Fibroblast of villous mesenchyme (primary cell): ENCODE measurements around the gene ABCD3. TPM values are rescaled to one million over a fixed set of nuclear protein-coding genes. Genes with fewer than 3 reads are reported as not detected.

ENCODE experiments used
- DNase-seq: peaks from one replicate; pipeline ENCODE4 v3.0.0-alpha.2; 2010; ENCODE audit warnings: low read depth
- H3K4me3 ChIP-seq: 2 replicates; pipeline ENCODE4 v1.5.1; 2011; ENCODE audit warnings: low read depth, mild to moderate bottlenecking, low read length
- total RNA-seq: library from RNA; depleted of rRNA; stranded (reverse); fragments of >200 nt; gene quantifications from 2 replicates; pipeline ENCODE4 v1.2.3, GENCODE V29; 2012
- TF ChIP-seq, protein P1 (sequence below): IDR thresholded peaks from 2 replicates; pipeline ENCODE4 v1.5.1; 2012; ENCODE audit warnings: low read depth, mild to moderate bottlenecking, low read length; ENCODE audit not compliant: insufficient read depth

Gene ABCD3
- total RNA-seq, 1 donor: 44.0 TPM

DNA sequence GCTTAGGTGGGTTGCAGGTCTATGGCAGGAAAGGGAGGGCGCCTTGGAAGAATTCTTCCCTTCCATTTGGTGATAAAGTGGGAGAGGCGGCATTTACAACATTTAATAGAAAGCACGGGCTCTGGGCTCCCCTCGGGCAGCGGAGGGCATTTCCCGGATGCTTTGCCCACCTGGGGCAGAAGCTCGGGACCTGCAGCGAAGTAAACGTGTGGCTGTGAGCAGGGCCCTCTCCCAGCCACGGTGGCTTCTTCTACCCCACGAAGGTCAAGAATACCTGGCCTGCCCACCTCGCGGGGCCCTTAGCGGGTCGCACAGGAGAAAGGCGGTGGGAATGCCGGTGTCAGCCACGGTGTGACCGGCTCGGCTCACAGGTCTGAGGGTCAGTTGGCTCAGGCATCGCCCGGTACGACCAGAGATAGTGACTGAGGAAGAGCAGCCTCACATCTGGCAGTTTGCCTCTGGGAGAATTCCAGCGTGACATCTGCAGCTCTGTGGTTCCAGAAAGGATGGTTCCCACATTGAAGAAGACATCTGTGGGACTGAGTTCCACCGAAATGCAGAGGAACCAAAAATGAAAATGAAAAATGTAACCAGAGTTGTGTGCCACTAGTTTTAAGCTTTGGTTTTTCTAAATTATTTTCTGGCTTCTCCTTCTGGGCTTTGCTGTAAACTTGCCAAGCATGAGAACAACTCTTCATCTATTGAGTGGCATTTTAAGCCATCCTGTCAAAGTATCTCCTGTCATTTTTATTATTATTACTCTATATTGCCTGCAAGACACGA, 124.1 kb downstream of the ABCD3 start:
- TF ChIP-seq, protein P1, sequence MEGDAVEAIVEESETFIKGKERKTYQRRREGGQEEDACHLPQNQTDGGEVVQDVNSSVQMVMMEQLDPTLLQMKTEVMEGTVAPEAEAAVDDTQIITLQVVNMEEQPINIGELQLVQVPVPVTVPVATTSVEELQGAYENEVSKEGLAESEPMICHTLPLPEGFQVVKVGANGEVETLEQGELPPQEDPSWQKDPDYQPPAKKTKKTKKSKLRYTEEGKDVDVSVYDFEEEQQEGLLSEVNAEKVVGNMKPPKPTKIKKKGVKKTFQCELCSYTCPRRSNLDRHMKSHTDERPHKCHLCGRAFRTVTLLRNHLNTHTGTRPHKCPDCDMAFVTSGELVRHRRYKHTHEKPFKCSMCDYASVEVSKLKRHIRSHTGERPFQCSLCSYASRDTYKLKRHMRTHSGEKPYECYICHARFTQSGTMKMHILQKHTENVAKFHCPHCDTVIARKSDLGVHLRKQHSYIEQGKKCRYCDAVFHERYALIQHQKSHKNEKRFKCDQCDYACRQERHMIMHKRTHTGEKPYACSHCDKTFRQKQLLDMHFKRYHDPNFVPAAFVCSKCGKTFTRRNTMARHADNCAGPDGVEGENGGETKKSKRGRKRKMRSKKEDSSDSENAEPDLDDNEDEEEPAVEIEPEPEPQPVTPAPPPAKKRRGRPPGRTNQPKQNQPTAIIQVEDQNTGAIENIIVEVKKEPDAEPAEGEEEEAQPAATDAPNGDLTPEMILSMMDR: no peak
- H3K4me3 ChIP-seq: peak overlapping the region; percentile 69
- DNase-seq: peak; percentile 89

DNA sequence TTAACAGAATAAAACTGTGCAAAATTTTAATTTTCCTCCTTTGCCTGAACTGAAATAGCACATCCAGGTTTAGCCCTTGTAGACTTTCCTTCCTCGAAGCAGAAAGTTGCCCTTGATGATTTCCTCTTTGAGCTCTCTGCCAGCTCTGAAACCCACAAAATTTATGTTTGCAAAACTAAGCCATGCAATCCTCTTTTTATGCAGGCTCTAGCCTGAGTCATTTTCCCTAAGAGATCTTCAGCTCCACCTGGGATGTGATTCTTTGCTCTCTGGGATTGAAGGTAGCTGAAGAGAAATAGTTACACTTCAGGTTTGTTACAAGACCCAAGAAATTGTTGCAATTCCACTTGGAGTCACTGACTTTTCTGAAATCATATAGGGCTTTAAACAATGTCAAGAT, 124.8 kb downstream of the ABCD3 start:
- peak overlapping the region; percentile 69 for H3K4me3 ChIP-seq
- TF ChIP-seq, protein P1: no peak
- DNase-seq: peak; percentile 82

DNA sequence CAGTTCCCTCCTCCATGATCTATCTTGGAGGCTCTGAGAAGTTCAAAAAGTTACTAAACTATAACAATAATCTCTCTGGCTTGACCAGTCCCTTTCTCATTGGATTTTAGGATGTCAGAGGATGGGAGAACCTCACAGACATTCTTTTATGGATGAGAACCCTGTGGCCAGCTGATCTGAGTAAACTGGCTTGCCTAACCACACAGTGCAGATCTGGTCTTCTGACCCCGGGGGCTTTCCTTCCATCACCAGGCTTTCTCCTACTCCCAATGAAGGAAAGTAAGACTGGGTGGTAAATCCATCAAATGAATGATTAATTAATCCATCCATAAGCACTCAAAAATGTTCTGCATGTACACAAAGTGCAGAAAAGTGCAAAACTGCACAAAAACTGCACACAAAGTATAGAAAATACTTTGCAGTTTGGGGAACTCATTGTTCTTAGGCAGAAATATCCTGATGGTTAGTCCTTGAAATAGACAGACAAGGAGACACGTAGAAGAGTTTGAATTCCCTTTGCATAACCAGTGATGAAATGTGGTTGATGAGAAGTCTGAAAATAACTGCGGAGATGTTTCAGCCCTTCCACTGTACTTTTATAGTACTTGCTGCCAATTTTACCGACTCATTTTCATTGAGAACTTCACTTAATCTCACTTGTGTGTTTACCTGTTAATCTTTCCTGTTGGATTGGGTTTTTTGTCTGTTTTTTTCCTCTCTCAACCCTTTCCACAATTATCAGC, 125.9 kb downstream of the ABCD3 start:
- peak overlapping the region; percentile 69 for H3K4me3 ChIP-seq
- TF ChIP-seq, protein P1: no peak
- DNase-seq: peak; percentile 93

DNA sequence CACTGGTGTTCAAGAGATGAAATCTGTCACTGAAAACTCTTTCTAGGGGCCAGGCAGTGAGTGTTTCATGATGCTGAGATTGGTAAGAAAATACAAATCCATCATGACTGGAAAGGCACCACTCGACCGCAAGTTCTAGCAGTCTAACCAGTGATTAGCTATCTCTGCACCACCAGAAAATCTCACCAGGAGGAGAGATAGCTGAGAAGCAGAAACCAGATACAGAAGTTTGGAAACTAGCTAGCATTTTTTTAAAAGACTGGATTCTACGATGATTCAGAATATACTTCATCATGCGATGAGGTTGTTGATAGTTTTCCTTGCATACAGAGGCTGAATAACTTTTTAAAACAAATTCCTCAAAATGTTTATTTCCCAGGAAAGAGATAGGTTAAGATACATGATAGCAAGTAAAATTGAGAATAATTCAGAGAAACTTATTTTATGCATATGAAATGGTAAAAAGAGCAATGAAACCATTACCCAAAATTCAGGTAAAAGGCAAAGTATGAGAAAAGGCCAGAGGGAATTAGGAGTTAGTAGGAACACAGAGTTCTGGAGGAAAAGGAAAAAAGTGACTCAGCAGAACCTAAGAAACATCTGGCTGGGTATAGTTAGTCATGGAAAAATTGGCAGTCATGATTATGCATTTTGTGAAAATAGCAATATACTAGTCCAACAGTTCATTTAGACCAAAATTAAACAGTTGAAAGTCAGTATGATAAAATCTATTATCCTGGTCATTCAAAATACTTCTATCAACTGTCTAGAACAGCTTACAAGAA, 126.7 kb downstream of the ABCD3 start:
- DNase-seq: peak; percentile 92
- TF ChIP-seq, protein P1: peak; percentile 28
- peak overlapping the region; percentile 69 for H3K4me3 ChIP-seq

DNA sequence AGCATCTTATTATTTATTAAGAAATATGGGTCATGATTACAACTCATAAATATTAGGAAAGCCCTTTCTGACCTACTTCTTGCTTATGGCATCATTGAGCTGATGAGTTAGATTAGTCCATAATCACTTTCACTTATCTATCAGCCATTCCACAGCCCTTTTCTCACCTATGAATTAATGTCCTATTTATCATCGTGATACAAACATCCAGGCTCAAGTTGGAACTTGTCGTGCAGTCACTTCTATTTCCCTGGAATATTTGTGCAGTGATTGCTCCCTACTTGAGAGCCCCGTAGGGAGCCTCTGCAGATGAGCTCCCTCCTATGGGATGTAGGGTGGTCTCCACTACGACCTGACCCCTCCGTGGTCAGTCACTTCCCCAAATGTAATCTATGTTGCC, 131.5 kb downstream of the ABCD3 start:
- peak; percentile 14 for DNase-seq
- H3K4me3 ChIP-seq: no peak overlapping the region
- TF ChIP-seq, protein P1: no peak

DNA sequence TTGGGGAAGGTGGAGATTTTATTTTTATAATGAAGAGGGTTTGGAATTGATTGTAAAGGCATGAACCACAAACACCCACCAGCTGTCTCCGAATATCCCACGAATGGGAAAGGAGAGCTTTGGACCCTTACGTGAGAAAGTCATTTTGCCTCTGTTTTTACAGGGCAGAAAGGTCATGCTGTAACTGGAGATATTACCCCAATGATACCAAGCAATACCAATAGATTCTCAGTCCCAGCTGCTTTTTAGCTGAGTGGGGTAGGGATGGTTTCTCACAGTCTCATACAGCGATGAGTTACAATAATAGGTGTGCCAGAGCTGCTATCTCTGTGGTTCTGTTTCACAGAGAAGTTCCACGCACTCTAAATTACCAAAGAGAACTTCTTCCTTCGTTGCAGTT, 132.2 kb downstream of the ABCD3 start:
- TF ChIP-seq, protein P1: no peak
- DNase-seq: no peak
- no peak overlapping the region for H3K4me3 ChIP-seq
